Hematopoietic multipotent progenitor cell treated with erythropoietin and hydrocortisone succinate and interleukin-3 and kit ligand, for 4 days (in vitro differentiated cells): Measurements from ENCODE around the gene FXYD2.
"Not testable (repeated sequence)": the region's sequence is repeated elsewhere in the genome, so short reads cannot be mapped to it uniquely, and the experiment has no call there.

Experiments used
- DNase-seq: peaks from one replicate; pipeline ENCODE4 v3.0.0-alpha.2; 2015

FXYD2 gene

DNA sequence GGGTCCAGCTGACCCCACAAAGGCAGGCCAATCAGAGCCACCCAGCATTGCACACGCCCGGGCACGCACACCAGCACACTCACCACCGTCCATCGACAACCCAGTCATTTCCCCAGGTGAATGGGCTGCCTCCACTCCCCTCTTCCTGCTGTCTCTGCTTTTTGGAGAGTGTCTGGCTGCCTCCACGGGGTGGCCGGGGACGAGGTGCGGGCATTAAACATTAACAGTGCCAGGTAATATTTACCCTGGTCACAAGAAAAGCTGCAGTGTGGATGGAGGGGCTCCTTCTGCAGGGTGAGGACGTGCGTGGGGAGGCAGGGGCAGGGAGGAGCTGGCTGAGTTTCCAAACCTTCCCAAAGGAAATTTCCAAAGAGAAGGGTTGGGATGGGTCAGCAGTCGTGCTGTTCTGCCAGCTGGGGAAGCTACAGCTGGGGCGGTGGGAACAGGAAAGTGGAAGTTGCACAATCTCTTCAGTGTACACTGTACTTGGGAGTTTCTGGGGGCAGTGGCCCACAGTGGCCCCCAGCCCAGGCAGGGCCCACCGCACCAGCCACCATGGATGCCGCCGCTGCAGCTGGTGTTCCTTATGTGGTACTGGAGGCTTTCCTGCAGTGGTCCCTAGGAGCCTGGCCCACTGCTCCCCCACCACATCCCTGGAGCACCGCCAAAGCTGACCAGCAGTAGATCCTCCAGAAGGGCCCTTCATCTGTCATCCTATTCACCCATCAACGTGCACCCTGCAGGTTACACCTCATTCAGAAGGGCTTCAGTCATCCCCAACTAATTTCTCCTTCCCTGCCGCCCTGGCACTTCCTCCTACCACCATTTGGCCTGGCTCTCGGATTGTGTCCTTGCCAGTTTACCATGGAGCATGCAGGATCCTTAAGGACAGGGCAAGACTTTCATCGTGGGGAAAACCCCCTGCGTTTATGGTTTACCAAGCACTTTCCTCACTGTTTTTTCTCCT lies at the start of gene FXYD2:
Gene FXYD2, minus strand, starts transcription at position 174 of the 967 bp plus-strand sequence. Its CDS starts 66 bp downstream, at position 108.
- no peak for DNase-seq

- no peak for DNase-seq
These were observed 49.2 kb upstream of the FXYD2 start for GRCh38 chr11:117873828-117874125.

DNA sequence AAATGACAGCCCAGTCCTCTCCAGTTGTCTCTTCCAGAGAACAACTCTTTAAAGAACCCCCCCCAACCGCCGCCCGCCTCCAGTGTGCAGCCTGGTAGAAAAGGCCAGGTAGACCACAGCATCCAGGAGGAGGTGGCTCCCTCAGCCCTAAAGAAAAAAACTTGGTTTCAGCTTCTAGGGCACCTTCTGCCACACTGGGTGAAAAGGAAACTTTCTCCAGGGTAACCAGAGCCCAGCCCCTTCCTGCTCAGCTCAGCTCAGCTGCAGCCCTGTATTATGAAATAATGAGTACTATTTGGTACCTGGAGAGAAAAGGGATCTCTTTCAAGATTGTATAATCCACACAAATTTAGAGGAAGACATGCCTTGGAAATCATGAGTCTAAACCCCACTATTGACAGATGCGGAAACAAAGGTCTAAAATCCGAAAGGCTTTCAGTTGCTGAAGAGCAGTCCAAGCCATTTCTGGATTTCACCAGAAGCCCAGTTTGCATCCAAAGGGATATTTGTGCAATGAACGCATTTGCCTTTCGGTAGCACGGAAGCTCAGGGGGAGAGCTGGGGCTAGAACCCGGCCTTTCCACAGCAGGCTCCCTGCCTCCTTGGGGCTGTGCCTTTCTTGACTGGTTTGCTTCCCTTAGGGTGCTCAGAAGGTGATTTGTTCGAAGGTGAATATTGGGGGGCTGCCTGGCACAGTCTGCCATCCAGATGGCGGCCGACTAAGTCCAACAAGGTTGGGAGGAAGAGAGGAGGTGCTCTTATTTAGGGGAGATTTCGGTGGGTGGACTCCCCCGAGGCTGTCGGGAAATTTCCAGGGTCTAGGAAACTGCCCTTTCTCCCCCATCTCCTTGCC lies 48.7 kb upstream of the FXYD2 start:
- peak; percentile 18 for DNase-seq

DNA sequence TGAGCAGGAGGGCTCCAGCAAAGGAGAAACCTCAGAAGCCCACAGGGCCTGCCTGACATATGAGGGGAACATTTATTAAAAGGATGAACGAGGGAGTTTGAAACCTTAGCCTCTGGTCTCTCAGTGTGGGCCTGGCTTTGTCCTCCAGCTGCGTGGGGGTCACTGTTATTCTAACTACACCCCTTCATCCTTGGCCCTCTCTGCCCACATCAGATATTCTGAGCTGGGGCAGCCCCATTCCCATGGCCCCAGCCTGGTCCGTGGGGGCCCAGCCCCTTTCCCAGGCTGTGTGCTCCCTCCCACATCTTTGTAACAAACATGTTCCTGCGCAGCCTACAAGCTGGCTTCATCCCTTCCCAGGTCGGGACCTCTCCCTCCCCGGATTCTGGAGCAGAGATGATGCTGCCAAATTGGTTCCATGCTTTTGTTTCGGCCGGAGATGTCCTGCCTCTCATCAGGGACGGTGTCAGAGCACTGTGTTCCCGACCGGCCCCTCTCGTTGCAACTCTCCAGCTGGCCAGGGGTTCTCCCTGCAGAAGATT lies 47.9 kb upstream of the FXYD2 start:
- DNase-seq = no peak

DNA sequence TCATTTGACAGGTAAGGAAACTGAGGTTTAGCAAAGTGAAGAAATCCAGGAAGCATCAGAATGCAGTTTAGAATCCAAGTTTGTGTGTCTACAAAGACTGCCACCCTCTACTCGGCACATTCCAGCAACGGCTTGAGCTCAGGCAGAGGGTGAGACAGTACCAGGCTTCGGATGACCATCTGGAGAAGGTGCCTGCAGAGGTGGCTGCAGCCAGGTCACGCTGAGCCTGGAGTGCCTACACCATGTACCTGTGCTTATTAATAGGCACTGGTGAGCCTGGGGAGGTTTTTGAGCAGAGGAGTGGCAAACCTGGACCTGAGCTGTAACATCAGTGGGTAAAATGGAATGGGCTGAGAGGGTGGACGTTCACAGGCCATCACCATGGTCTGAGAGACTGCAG lies 47.2 kb upstream of the FXYD2 start:
- DNase-seq = no peak

DNA sequence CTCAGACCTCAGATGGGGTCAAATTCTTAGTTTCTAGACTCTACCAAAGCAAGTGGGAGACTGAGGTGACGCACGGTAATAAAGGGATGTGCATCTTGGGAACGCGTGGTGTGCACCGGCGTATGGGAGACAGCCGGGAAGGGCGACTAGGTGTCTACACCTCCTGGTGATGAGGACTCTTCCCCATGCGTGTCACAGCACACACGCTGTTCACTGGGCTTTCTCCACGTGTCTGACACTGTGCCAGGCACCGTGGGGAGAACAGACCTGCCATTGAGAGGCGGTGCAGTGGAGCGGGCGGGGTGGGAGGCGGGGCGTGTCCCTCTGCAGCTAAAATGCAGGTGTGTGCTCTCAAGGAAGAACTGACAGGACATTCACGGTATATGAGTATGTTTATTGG lies 46.6 kb upstream of the FXYD2 start:
- no peak for DNase-seq

GRCh38 chr11:117870103-117870952 lies 45.8 kb upstream of the FXYD2 start:
- no peak for DNase-seq

GRCh38 chr11:117869604-117870003 lies 45.1 kb upstream of the FXYD2 start:
- DNase-seq = no peak

DNA sequence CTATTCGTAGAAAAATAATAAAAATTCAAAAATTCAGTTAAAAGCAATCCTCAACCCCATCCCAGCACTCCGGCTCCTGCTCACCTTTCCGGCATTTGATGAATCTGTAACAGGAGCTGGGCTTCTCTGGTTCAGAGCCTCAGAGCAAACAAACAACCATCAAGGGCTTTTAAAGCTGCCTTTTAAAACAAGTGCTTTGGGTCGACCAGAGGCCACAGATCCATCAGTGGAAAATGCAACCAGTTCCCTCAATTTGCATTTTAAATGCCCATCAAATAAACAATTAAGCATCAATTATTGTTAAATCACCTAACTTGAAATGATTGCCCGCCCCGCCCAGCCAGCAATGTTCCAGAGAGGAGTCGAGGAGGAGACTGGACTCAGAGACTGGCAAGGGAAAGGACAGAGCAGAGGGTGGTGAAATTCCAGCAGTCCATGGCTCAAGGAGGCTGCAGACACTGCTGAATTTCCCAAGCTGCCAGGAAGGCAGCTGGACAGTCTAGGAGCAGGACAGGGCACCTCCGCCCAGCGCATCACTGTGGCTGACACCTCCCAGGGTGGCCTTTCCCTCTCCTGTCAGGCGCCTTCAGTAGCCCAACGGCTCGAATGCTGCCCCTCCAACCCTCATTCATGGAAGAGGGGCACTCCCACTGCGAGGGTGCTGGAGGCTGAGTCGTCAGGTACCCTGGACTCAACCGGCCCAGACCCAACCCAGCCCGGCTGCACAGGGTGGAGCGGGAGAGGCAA lies 44.4 kb upstream of the FXYD2 start:
- DNase-seq = no peak

- DNase-seq = no peak
These were observed 43.5 kb upstream of the FXYD2 start for GRCh38 chr11:117868088-117868487.

GRCh38 chr11:117866526-117866925 lies 42.0 kb upstream of the FXYD2 start:
- DNase-seq = no peak

- DNase-seq = not testable (repeated sequence)
These were observed 41.0 kb upstream of the FXYD2 start for GRCh38 chr11:117865546-117865945.

DNA sequence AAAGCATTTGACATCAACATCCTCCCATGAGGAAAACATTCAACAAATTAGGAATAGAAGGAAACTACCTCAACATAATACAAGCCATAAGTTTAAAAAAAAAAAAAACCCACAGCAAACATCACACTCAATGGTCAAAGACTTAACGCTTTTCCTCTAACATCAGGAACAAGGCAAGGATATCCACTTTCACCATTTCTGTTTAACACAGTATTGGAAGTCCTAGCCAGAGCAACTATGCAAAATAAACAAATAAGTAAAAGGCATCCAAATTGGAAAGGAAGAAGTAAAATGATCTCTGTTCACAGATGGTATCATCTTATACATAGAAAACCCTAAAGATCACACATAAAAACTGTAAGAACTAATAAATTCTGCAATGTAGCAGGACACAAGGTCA lies 38.8 kb upstream of the FXYD2 start:
- no peak for DNase-seq

DNA sequence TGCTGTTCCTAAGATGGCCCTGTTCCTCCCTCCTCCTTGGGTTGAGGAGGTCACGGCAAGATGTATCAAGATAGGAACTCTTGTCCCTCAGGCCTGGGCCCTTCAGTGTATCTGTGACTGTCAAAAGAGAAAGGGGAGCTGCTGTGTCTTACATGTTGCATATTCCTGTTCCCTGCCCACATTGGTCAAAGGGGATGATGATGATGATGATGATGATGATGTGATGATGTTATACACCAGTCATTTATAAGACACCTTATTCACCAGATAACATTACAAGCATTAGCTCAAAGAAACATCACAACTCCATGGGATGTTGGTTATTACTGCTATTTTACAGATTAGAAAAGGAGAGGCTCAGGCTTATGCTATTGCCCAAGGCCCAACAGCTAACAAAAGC lies 38.2 kb upstream of the FXYD2 start:
- no peak for DNase-seq

DNA sequence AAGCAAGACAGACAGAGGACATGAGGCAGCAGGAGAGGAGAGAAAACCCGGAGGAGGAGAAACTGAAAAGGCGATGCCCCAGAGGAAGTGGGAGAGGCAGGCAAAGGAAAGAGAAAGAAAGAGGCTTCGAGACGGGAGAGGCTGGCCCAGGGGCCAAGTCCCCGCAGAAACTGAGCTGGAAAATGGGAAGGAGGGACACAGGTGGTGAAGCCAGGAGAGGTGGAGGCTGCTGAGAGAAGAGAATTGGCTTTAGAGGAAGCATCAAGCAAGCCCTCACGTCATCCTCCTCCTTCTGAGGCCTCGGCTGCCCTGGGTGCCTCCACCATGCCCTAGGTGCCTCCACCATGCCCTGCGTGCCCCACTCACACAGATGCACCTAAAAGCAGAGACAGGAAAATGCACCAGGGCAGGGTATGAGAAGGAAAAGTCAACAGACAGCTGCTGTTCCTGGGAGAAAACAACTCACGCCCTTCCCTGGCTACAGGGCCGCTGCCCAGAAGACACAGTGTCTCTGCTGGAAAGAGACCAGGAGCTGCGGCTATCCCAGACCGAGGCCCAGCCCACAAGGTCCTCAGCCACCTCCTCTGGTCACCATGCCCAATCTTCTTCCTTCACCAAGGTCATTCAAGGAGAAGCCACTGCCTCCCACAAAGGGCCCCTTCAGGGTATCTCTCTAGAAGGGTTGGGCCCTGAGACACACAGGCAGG lies 37.6 kb upstream of the FXYD2 start:
- no peak for DNase-seq

DNA sequence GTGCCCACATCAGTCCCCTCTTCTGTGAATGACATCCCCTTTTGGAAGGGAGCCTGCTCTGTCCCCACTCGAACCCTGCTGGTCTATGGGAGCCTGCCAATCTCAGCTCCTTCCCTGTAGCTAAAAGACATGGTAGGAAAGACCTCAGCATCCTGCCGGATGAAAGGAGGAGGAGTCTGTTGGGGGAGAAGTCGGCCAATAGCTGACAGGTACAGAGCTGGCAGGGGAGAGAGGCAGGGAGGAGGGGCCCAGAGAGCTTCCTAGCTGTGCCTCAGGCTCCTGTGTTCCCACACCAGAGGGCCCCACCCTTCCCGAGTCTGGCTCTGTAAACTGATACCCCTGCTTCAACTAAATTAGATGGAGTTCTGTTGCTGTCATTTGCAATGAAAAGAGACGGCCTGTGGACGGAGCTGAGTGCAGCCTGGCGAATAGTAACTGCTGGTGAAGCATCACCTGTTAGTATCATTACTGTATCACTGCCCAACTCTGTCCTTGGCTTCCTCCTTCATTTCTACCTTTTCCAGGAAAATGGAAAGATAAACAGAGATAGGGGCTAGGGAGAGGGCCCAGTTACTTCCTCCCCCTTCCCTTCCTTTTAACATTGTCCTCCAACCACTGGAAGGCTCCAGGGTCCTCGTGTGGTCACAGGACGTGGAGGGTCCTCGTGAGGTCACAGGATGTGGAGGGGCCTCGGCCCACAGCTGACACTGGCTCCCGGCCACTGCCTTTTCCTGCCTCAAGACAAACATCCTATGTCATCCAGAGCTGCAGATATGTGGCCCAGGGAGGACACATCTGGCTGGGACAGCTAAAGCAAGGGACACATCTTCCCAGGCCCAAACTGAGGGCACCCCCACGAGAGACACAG lies 36.8 kb upstream of the FXYD2 start:
- no peak for DNase-seq

DNA sequence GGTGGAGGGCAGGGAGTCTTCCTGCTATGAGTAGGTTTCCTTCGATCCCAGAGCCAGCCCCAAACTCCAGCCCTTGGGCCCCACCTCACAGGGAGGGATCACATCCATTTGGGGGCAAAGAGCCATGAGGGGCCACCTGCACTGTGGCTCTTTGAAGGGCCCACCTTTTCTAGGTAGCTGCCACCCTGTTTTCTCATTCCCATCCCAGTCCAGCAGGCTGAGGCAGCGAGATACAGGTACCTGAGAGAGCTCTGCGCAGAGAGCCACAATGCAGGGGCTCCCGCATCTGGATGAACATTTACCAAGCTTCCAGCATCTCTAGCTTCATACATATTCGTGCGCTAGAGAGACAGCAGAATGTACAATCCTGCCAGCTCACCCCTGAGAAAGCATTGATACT lies 35.6 kb upstream of the FXYD2 start:
- DNase-seq = no peak

GRCh38 chr11:117859488-117860112 lies 35.1 kb upstream of the FXYD2 start:
- DNase-seq = no peak

DNA sequence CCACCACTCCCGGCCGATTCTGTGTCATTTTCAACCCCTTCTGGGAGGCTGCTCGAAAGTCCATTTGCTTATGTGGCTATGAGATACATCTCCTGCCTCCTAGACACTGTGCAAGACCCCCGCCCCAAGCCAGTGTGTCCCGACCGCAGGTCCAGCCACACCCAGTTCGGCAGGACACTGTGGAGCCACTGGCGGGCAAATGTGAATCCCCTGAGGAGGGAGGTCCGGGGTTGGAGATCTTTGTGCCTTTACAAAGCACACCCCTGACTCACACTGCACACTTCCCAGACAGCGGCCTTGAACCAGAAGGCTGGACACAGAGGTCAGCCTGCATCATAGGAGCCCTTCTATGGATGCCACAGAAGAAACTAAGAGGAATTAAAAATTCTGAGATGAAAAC lies 34.5 kb upstream of the FXYD2 start:
- DNase-seq = no peak
